SU-DHL-6 (cell line): ENCODE data around the gene GLI3.

Source experiments
- H2AFZ ChIP-seq: fragments of 200-600 bp; sonication (generic); 2 replicates; pipeline ENCODE4 v1.6.1; 2014; ENCODE audit warnings: low read depth, mild to moderate bottlenecking, moderate library complexity, mixed read lengths, antibody characterized with exemption, low read length; ENCODE audit not compliant: severe bottlenecking
- H3F3A ChIP-seq: fragments of 200-600 bp; shearing (Covaris generic); 2 replicates; pipeline ENCODE4 v1.6.0; 2016; ENCODE audit warnings: antibody characterized with exemption, mild to moderate bottlenecking; ENCODE audit not compliant: insufficient read depth
- H3K27ac ChIP-seq: fragments of 200-600 bp; sonication (generic); 2 replicates; pipeline ENCODE4 v1.5.1; 2016; ENCODE audit warnings: low read depth, mild to moderate bottlenecking, low read length, moderate library complexity, mixed read lengths
- H3K27me3 ChIP-seq: fragments of 200-600 bp; sonication (generic), shearing (Covaris generic); 2 replicates; pipeline ENCODE4 v1.6.0; 2014; ENCODE audit warnings: mild to moderate bottlenecking, low read length
- H3K36me3 ChIP-seq: fragments of 200-600 bp; sonication (generic); 2 replicates; pipeline ENCODE4 v1.6.1; 2014; ENCODE audit warnings: mild to moderate bottlenecking, low read length, mixed read lengths
- H3K4me2 ChIP-seq: fragments of 300-600, 200-600 bp; shearing (Covaris generic), sonication (generic); 2 replicates; pipeline ENCODE4 v1.6.0; 2014; ENCODE audit warnings: low read length, low read depth, mild to moderate bottlenecking; ENCODE audit not compliant: poor library complexity, severe bottlenecking
- H3K4me3 ChIP-seq: fragments of 200-600 bp; sonication (generic); 2 replicates; pipeline ENCODE4 v1.5.1; 2014; ENCODE audit warnings: antibody characterized with exemption, low read length, mild to moderate bottlenecking, mixed read lengths; ENCODE audit not compliant: insufficient read depth, poor library complexity, severe bottlenecking
- H3K79me2 ChIP-seq: fragments of 200-600 bp; sonication (generic); 2 replicates; pipeline ENCODE4 v1.6.1; 2014; ENCODE audit warnings: mild to moderate bottlenecking, low read length, moderate library complexity; ENCODE audit not compliant: insufficient read depth
- H3K9ac ChIP-seq: fragments of 200-600 bp; sonication (generic); 2 replicates; pipeline ENCODE4 v1.7.0; 2014; ENCODE audit warnings: mild to moderate bottlenecking, low read length
- H3K9me2 ChIP-seq: fragments of 200-600 bp; sonication (generic); replicated peaks from 2 replicates; pipeline ENCODE4 v1.6.1; 2014; ENCODE audit warnings: low read length; ENCODE audit not compliant: insufficient read depth
- H3K9me3 ChIP-seq: fragments of 200-600 bp; sonication (generic); 2 replicates; pipeline ENCODE4 v1.6.1; 2014; ENCODE audit warnings: low read length, mixed read lengths; ENCODE audit not compliant: insufficient read depth
- H4K20me1 ChIP-seq: fragments of 200-600 bp; sonication (generic); 2 replicates; pipeline ENCODE4 v1.6.1; 2014; ENCODE audit warnings: low read depth, mild to moderate bottlenecking, antibody characterized with exemption, low read length, moderate library complexity, mixed read lengths
- CTCF ChIP-seq: fragments of 200-600 bp; sonication (generic); IDR thresholded peaks from one replicate; pipeline ENCODE4 v1.5.1; 2017; ENCODE audit warnings: antibody characterized with exemption, mild to moderate bottlenecking, low read length, moderate library complexity; ENCODE audit not compliant: insufficient read depth, poor library complexity, severe bottlenecking
- EZH2phosphoT487 ChIP-seq: fragments of 200-600 bp; sonication (generic), shearing (Covaris generic); conservative IDR thresholded peaks from 2 replicates; pipeline ENCODE4 v1.6.1; 2018; ENCODE audit warnings: mild to moderate bottlenecking, antibody characterized with exemption, low read length, moderate library complexity, mixed read lengths

GLI3 gene

GRCh38 chr7:42143711-42144600 lies 93.1 kb downstream of the GLI3 start:
- Histone ChIP-seq H3K79me2 (no peaks in the 10 kb centered on the region), H2AFZ (no peak overlapping the region), H3K36me3 (no peaks in the 10 kb centered on the region), H3K4me2 (no peak overlapping the region), H3K9me3 (no peaks in the 10 kb centered on the region), H3K27me3 (no peaks in the 10 kb centered on the region), H3K9me2 (no peaks in the 10 kb centered on the region), H4K20me1 (no peaks in the 10 kb centered on the region), H3K9ac (no peak overlapping the region), H3F3A (no peaks in the 10 kb centered on the region), H3K4me3 (no peak overlapping the region), H3K27ac (no peak overlapping the region)
- TF ChIP-seq CTCF (no peak), EZH2phosphoT487 (no peak)

- H3K27me3 ChIP-seq, result no peaks in the 10 kb centered on the region
- H3K9me3 ChIP-seq, result no peaks in the 10 kb centered on the region
- H3K9ac ChIP-seq, result no peak overlapping the region
- H3K79me2 ChIP-seq, result no peaks in the 10 kb centered on the region
- TF ChIP-seq CTCF (no peak), EZH2phosphoT487 (no peak)
- no peak overlapping the region for H3K27ac ChIP-seq
- no peaks in the 10 kb centered on the region for H3F3A ChIP-seq
- H4K20me1 ChIP-seq, result no peaks in the 10 kb centered on the region
- no peaks in the 10 kb centered on the region for H3K36me3 ChIP-seq
- H2AFZ ChIP-seq, result no peak overlapping the region
- H3K4me2 ChIP-seq, result no peak overlapping the region
- no peaks in the 10 kb centered on the region for H3K9me2 ChIP-seq
- H3K4me3 ChIP-seq, result no peak overlapping the region
These were observed 94.9 kb downstream of the GLI3 start for GRCh38 chr7:42142089-42142488.

DNA sequence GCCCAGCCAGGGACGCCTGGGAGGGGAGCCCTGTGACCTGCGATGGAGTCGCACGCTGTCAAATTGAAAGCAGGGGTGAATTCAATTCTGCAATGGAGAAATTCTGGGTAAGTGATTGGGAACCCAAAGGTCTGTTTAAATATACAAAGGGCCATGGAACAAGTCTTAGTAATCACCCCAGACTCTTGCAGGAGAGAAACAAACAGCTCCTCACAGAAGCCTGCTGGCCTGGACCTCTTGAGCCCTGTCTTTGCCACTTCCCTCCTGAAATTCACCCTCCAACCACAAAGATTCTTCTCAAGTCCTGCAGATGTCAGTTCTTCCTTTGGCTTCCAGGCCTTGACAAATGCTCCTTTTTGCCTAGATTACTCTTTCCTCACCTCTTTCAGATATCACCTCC lies 97.3 kb downstream of the GLI3 start:
- H3K79me2 ChIP-seq, result no peaks in the 10 kb centered on the region
- no peaks in the 10 kb centered on the region for H3K36me3 ChIP-seq
- no peaks in the 10 kb centered on the region for H3K9me3 ChIP-seq
- no peak overlapping the region for H2AFZ ChIP-seq
- H3K27me3 ChIP-seq, result no peaks in the 10 kb centered on the region
- H3K27ac ChIP-seq, result no peak overlapping the region
- no peak overlapping the region for H3K4me3 ChIP-seq
- H3K4me2 ChIP-seq, result no peak overlapping the region
- no peaks in the 10 kb centered on the region for H4K20me1 ChIP-seq
- H3K9me2 ChIP-seq, result no peaks in the 10 kb centered on the region
- no peaks in the 10 kb centered on the region for H3F3A ChIP-seq
- H3K9ac ChIP-seq, result no peak overlapping the region
- TF ChIP-seq CTCF (no peak), EZH2phosphoT487 (no peak)
